OCI-LY3 (cell line): Measurements from ENCODE around the gene DDX51.
"Not testable (repeated sequence)": the region's sequence is repeated elsewhere in the genome, so short reads cannot be mapped to it uniquely, and the experiment has no call there.

Experiments
- H2AFZ ChIP-seq: fragments of 200-600, 300-600 bp; shearing (Covaris generic); 2 replicates; pipeline ENCODE4 v1.6.0; 2014; ENCODE audit warnings: antibody characterized with exemption, low read depth, low read length
- H3K27ac ChIP-seq: fragments of 200-600, 300-600 bp; sonication (generic); 2 replicates; pipeline ENCODE4 v1.5.1; 2014; ENCODE audit warnings: mild to moderate bottlenecking, low read length, moderate library complexity, mixed read lengths
- H3K27me3 ChIP-seq: fragments of 200-600, 300-600 bp; sonication (generic); 2 replicates; pipeline ENCODE4 v1.6.1; 2014; ENCODE audit warnings: low read depth, low read length, mixed read lengths
- H3K36me3 ChIP-seq: fragments of 200-600, 300-600 bp; sonication (generic); replicated peaks from 2 replicates; pipeline ENCODE3; 2014; ENCODE audit warnings: low read depth, low read length, mixed read lengths
- H3K4me1 ChIP-seq: fragments of 300-600, 200-600 bp; sonication (generic); 2 replicates; pipeline ENCODE4 v1.6.1; 2014; ENCODE audit warnings: low read length, mixed read lengths
- H3K4me2 ChIP-seq: fragments of 200-600, 300-600 bp; sonication (generic); 2 replicates; pipeline ENCODE4 v1.6.1; 2014; ENCODE audit warnings: low read length, mixed read lengths
- H3K4me3 ChIP-seq: fragments of 300-600, 200-600 bp; sonication (generic); 2 replicates; pipeline ENCODE4 v1.5.1; 2014; ENCODE audit warnings: antibody characterized with exemption, mild to moderate bottlenecking, low read length, moderate library complexity
- H3K79me2 ChIP-seq: fragments of 300-600, 200-600 bp; shearing (Covaris generic); 2 replicates; pipeline ENCODE4 v1.6.1; 2014; ENCODE audit warnings: mild to moderate bottlenecking, low read length, mixed read lengths
- H3K9ac ChIP-seq: fragments of 300-600, 200-600 bp; shearing (Covaris generic); 2 replicates; pipeline ENCODE4 v1.6.0; 2014; ENCODE audit warnings: mild to moderate bottlenecking, low read length, moderate library complexity
- H3K9me3 ChIP-seq: fragments of 200-600, 300-600 bp; shearing (Covaris generic); 2 replicates; pipeline ENCODE4 v1.6.1; 2014; ENCODE audit warnings: low read length, mixed read lengths; ENCODE audit not compliant: insufficient read depth
- H4K20me1 ChIP-seq: fragments of 200-600, 300-600 bp; sonication (generic); 2 replicates; pipeline ENCODE4 v1.6.1; 2016; ENCODE audit warnings: low read length, mixed read lengths; ENCODE audit not compliant: insufficient read depth
- EZH2phosphoT487 ChIP-seq: fragments of 200-600 bp; shearing (Covaris generic); IDR thresholded peaks from 2 replicates; pipeline ENCODE4 v1.6.1; 2018; ENCODE audit warnings: antibody characterized with exemption, mixed run types, low read depth
- TF ChIP-seq, protein P1 (sequence below): fragments of 200-600, 300-600 bp; sonication (generic); IDR thresholded peaks from 2 replicates; pipeline ENCODE4 v1.5.1; 2014; ENCODE audit warnings: antibody characterized with exemption, low read length, low read depth

The DDX51 gene

GRCh38 chr12:132138941-132139871 is 4.9 kb downstream of the DDX51 start:
- Histone ChIP-seq H3K36me3 (peaks cover 35% of the 10 kb centered on the region), H3K4me1 (peaks cover 8% of the 10 kb centered on the region), H3K79me2 (peaks cover 27% of the 10 kb centered on the region), H3K4me2 (no peak overlapping the region), H3K4me3 (no peak overlapping the region), H3K27me3 (no peaks in the 10 kb centered on the region), H4K20me1 (no peaks in the 10 kb centered on the region), H3K9me3 (no peaks in the 10 kb centered on the region), H2AFZ (no peak overlapping the region), H3K9ac (no peak overlapping the region), H3K27ac (no peak overlapping the region)
- TF ChIP-seq, protein P1, sequence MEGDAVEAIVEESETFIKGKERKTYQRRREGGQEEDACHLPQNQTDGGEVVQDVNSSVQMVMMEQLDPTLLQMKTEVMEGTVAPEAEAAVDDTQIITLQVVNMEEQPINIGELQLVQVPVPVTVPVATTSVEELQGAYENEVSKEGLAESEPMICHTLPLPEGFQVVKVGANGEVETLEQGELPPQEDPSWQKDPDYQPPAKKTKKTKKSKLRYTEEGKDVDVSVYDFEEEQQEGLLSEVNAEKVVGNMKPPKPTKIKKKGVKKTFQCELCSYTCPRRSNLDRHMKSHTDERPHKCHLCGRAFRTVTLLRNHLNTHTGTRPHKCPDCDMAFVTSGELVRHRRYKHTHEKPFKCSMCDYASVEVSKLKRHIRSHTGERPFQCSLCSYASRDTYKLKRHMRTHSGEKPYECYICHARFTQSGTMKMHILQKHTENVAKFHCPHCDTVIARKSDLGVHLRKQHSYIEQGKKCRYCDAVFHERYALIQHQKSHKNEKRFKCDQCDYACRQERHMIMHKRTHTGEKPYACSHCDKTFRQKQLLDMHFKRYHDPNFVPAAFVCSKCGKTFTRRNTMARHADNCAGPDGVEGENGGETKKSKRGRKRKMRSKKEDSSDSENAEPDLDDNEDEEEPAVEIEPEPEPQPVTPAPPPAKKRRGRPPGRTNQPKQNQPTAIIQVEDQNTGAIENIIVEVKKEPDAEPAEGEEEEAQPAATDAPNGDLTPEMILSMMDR = no peak
- TF ChIP-seq EZH2phosphoT487 = no peak

DNA sequence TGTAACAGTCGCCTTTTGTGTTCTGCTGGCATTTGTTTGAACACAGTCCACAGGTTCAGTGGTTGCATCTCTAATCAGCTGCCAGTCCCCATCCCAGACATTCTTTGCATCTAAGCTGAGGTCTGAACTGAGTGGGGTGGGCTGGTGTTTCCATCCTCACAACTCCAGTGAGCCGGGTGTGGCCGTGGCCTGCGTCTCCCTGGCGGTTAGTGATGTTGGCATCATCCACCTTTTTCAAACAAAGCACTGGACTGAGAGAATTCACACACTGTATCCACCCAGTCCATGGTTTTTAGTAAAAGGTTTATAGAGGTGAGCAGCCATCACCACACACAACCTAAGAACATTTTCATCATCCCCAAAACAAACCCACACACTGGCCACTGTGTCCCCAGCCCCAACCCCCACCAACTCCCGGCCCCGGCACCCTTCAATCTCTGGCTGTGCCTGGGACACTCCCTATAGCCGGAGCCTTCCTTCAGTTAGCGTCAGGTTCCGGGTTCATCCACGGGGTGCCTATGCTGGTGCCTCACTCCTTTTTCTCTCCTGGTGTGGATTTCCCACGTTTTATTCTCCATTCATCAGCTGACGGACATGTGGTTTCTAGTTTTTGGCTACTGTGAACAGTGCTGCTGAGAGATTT is 6.5 kb downstream of the DDX51 start:
- Histone ChIP-seq H3K79me2 (peaks cover 11% of the 10 kb centered on the region), H3K4me1 (peaks cover 2% of the 10 kb centered on the region), H3K9me3 (no peaks in the 10 kb centered on the region), H3K27ac (no peak overlapping the region), H3K9ac (no peak overlapping the region), H3K36me3 (peaks cover 34% of the 10 kb centered on the region), H4K20me1 (no peaks in the 10 kb centered on the region), H3K4me2 (no peak overlapping the region), H3K27me3 (no peaks in the 10 kb centered on the region), H2AFZ (no peak overlapping the region), H3K4me3 (no peak overlapping the region)
- TF ChIP-seq EZH2phosphoT487 = no peak
- TF ChIP-seq, protein P1 = no peak

GRCh38 chr12:132136226-132136625 is 7.9 kb downstream of the DDX51 start:
- not testable (repeated sequence) for H3K27ac ChIP-seq, H2AFZ ChIP-seq, H3K4me2 ChIP-seq, H4K20me1 ChIP-seq, H3K27me3 ChIP-seq, H3K4me3 ChIP-seq, H3K9ac ChIP-seq, H3K9me3 ChIP-seq, H3K4me1 ChIP-seq, H3K79me2 ChIP-seq
- peaks cover 22% of the 10 kb centered on the region for H3K36me3 ChIP-seq

DNA sequence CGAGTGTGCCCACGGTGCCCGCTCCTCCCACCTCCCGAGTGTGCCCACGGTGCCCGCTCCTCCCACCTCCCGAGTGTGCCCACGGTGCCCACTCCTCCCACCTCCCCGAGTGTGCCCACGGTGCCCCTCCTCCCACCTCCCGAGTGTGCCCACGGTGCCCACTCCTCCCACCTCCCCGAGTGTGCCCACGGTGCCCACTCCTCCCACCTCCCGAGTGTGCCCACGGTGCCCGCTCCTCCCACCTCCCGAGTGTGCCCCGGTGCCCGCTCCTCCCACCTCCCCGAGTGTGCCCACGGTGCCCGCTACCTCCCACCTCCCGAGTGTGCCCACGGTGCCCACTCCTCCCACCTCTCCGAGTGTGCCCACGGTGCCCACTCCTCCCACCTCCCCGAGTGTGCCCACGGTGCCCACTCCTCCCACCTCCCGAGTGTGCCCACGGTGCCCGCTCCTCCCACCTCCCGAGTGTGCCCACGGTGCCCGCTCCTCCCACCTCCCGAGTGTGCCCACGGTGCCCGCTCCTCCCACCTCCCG is 9.4 kb downstream of the DDX51 start:
- not testable (repeated sequence) for H3K4me2 ChIP-seq, H3K4me1 ChIP-seq, H3K27ac ChIP-seq, H3K4me3 ChIP-seq, H3K27me3 ChIP-seq, H3K36me3 ChIP-seq, H3K79me2 ChIP-seq, H3K9ac ChIP-seq, H4K20me1 ChIP-seq, H3K9me3 ChIP-seq, H2AFZ ChIP-seq
